Mucosa of descending colon (tissue), 3 donors: ENCODE data around the gene CTBP2. TPM values are rescaled to one million over a fixed set of nuclear protein-coding genes. Genes with fewer than 3 reads are reported as not detected.

ENCODE experiments used
- ATAC-seq: fragments of 200-7000 bp; cut with Tn5 transposase; one replicate; pipeline ENCODE4 v1.9.1; 2020; ENCODE audit warnings: mild to moderate bottlenecking, moderate library complexity
- DNase-seq, 3 donors: peaks; one replicate each; pipeline ENCODE4 v3.0.0-alpha.2; 2020
- H3K36me3 ChIP-seq: fragments of 200-600 bp; one replicate; pipeline ENCODE4 v1.8.0; 2021; ENCODE audit warnings: low read depth, mild to moderate bottlenecking
- H3K4me1 ChIP-seq: fragments of 200-600 bp; one replicate; pipeline ENCODE4 v1.8.0; 2021; ENCODE audit warnings: low read depth, mild to moderate bottlenecking
- H3K4me3 ChIP-seq: fragments of 200-600 bp; one replicate; pipeline ENCODE4 v1.8.0; 2021; ENCODE audit warnings: mild to moderate bottlenecking
- H3K9me3 ChIP-seq: fragments of 200-600 bp; one replicate; pipeline ENCODE4 v1.8.0; 2021; ENCODE audit warnings: mild to moderate bottlenecking
- intact Hi-C, 2 donors: fragments of 100-400 bp; cut with DNase I in 1 of 2; cut with micrococcal nuclease in 1 of 2; formaldehyde crosslinking; loops; one replicate each; pipeline versions ENCODE4 v1.11.0 to v1.11.1; 2022; cut with DNase I, micrococcal nuclease
- long read RNA-seq, 2 donors: library from polyadenylated mRNA; unstranded; transcript quantifications; one replicate each; pipeline ENCODE4 v2.0.0, GENCODE V29; 2019 to 2021
- total RNA-seq, 3 donors: library from RNA; stranded (reverse); fragmentation: NEBNext Ultra II Directional in 2 of 3; extraction: Animal tissue kit (Norgen Biotek cat#: 25700) in 2 of 3; gene quantifications; one replicate each; pipeline versions ENCODE4 v1.2.1 to v1.2.4, GENCODE V29; 2021 to 2023
- TF ChIP-seq, protein P1 (sequence below): fragments of 200-600 bp; IDR thresholded peaks from one replicate; pipeline ENCODE4 v1.8.0; 2022; ENCODE audit warnings: antibody characterized with exemption, mild to moderate bottlenecking
- donor health status: DM: no; HTN: no; CAD: no; lungs with moderate emphysema.
- donor health status: DM: no; HTN: no; CAD: no.
- donor health status: DM: no; HTN: yes; CAD: no.

Gene CTBP2
- total RNA-seq = 100 to 1,000 TPM; 109 to 137 (median 121) TPM
- long read RNA-seq, donor 1, full-length matches to known transcripts = 44 of 160 reads
- long read RNA-seq, donor 1, partial matches to known transcripts = 16 of 160 reads
- long read RNA-seq, donor 1, other reads (novel, unspliced or antisense) = 100 of 160 reads
- long read RNA-seq, donor 2, full-length matches to known transcripts = 1 of 18 reads
- long read RNA-seq, donor 2, partial matches to known transcripts = 2 of 18 reads
- long read RNA-seq, donor 2, other reads (novel, unspliced or antisense) = 15 of 18 reads

DNA sequence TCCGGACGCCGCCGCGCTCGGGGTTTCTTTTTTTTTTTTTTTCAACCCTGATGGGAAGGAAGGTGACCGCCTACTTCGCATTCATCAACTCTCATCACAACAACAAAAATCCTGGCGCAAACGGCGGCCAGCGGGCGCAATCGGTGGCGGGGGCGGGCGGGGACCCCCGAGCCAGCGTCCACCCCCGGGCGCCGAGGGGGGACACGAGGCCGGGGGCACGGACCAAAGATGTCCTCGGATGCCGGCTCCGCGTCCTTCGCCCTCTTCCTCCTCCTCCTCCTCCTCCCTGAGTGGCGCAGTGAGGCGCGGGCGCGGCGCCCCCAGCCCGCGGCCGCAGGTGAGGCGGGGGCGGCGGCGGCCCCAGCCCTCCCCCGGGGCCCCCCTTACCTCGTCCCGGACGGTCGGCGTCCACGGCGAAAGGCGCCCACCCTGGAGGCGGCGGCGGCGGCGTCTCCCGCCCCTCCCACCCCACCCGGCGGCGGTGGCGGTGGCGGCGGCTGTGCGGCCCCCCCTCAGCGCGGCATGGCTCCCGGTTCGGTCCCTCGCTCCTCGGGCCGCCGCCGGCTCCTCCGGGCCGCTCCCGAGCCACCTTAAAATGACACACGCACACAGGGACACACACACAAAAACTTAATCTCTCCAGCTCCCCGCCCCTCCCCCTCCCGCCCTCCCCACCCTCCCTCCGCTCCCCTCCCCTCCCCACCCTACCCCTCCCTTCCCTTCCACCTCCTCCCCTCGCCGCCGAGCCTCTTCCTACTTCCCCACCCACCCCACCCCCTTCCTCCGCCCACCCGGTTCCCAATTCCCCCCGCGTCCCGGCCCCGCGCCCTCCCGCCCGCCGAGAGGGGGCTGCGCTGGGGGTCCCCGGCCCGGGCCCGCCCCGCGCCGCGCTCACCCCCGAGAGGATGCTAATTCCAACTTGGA, at the start of gene CTBP2:
TSS of gene CTBP2 (minus strand) at position 632 of the 924 bp plus-strand sequence.
- Histone ChIP-seq H3K36me3 (no peaks in the 10 kb centered on the region), H3K4me1 (peaks cover 14% of the 10 kb centered on the region), H3K4me3 (peak within 1 kb of the TSS; percentile 59), H3K9me3 (no peaks in the 10 kb centered on the region)
- intact Hi-C loops = no loop called here
- ATAC-seq (peak; percentile 23), DNase-seq (peak; percentile 60 to 77 (median 68))
- TF ChIP-seq, protein P1, sequence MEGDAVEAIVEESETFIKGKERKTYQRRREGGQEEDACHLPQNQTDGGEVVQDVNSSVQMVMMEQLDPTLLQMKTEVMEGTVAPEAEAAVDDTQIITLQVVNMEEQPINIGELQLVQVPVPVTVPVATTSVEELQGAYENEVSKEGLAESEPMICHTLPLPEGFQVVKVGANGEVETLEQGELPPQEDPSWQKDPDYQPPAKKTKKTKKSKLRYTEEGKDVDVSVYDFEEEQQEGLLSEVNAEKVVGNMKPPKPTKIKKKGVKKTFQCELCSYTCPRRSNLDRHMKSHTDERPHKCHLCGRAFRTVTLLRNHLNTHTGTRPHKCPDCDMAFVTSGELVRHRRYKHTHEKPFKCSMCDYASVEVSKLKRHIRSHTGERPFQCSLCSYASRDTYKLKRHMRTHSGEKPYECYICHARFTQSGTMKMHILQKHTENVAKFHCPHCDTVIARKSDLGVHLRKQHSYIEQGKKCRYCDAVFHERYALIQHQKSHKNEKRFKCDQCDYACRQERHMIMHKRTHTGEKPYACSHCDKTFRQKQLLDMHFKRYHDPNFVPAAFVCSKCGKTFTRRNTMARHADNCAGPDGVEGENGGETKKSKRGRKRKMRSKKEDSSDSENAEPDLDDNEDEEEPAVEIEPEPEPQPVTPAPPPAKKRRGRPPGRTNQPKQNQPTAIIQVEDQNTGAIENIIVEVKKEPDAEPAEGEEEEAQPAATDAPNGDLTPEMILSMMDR = no peak

DNA sequence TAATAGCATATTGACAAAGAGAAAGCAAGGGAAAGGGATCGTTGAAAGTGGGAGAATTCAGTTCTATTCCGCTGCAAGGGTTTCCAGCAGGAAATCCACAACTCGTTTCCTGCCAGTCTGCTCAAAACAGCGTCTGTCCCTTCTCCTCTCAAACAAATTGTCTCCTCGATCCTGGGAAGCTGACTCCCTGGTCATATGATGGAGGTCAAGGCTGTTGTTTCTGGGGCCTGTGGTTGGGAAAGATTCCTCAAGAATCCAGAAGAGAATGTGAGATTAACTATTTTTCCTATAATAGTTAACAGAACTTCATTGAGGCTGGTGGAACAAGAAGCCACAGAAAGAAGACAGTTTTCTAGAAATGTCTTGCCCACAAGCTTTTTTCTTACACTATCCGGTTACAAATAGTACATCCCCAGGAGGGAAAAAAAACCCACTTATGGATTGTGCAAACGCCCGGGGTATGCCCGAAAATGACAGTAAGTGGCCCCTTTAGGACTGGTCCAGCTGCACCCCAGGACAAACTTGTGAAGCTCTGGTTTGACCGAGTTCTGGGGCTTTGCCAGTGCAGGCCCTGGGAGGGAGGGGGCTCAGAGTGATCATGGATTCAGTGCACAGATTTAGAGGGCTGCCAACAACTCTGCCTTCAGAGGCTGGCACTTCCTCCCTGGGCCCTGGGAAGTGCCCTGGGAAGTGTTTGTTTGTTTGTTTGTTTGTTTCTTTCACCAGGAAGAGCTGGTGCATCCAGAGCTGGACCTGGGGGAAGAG, 49.4 kb upstream of the CTBP2 start:
- ATAC-seq = no peak
- intact Hi-C loops = no loop called here

DNA sequence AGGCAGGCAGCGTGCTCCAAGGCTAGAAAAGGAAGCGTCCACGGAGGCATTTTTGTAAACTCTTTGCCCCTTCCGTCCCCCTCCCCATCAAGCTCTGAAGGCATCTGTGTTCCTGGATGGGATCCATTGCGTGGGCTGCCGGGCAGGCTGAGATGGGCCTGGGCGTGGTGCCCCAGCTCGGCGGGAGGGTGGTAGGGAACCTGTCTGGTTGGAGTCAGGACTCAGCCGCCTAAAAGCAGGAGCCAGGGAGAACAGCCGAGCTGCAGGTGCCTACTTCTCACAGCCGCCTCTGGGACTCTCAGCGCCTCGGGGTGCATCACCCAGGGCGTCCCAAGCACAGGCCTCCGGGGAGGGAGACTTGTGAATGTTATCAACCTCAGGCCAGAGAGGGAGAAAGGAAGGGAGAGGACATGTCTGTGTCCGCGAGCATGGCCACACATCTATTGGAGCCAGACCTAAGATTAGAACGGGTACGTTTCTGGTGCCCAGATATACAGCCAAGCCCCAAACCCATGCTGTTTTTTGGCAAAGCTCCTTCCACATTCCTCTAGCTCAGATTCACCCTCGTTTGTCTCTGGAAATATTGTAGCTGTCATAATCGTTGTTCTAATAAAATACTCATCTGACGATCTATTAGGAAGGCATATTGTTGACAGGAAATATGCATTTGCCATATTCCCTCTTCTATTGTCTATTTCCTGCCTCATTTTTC, 48.6 kb upstream of the CTBP2 start:
- Histone ChIP-seq H3K9me3 (no peaks in the 10 kb centered on the region), H3K4me1 (no peaks in the 10 kb centered on the region), H3K4me3 (no peak overlapping the region), H3K36me3 (no peaks in the 10 kb centered on the region)
- TF ChIP-seq, protein P1 = no peak
- ATAC-seq = no peak
- intact Hi-C loops = no loop called here
- no peak for DNase-seq

More for the DNA sequence above, 49.4 kb upstream of the CTBP2 start:
- no peak for DNase-seq
- TF ChIP-seq, protein P1 = no peak
- H3K36me3 ChIP-seq = no peaks in the 10 kb centered on the region
- H3K4me3 ChIP-seq = no peak overlapping the region
- H3K9me3 ChIP-seq = no peaks in the 10 kb centered on the region
- H3K4me1 ChIP-seq = no peaks in the 10 kb centered on the region

DNA sequence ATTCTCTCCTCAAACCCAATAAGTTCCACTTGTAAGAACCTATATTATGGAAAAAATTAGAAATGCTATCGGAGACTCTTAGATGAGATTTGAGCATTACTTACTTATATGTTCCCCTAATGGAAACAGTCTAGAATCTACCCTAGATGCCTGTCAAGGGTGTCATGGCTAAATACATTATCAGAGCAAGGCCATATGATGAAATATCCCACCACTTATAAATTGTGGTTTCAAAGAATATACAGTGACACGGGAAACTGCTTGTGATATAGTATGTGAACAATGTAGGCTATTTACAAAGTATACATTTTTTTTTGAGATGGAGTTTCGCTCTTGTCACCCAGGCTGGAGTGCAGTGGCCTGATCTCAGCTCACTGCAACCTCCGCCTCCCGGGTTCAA, 46.3 kb upstream of the CTBP2 start:
- ATAC-seq (no peak), DNase-seq (no peak)
- intact Hi-C loops = no loop called here
- no peaks in the 10 kb centered on the region for H3K4me1 ChIP-seq
- TF ChIP-seq, protein P1 = no peak
- no peaks in the 10 kb centered on the region for H3K9me3 ChIP-seq
- H3K36me3 ChIP-seq = no peaks in the 10 kb centered on the region
- no peak overlapping the region for H3K4me3 ChIP-seq

DNA sequence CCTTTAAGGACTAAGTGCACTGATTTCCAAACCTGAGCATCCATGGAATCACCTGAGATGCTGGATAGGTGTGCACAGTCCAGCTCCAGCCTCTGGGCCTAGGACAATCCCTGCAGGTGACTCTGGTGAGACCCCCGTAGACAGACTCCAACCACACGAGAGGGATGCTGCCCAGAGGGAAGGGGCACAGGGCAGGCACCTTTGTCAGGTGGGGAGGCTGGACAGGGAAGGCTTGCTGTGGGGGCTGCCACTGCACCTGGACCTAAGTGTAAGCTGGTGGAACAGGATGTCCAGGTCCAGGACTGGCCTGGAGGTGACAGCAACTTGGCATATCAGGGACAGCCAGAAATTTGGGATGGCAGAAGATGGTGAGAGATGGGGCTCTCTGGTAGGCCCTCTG, 45.1 kb upstream of the CTBP2 start:
- TF ChIP-seq, protein P1 = no peak
- ATAC-seq = no peak
- Histone ChIP-seq H3K36me3 (no peaks in the 10 kb centered on the region), H3K4me3 (no peak overlapping the region), H3K9me3 (no peaks in the 10 kb centered on the region), H3K4me1 (no peaks in the 10 kb centered on the region)
- intact Hi-C loops = no loop called here
- DNase-seq = no peak
